ENCODE measurements around the gene TTC17. TPM values are rescaled to one million over a fixed set of nuclear protein-coding genes. Genes with fewer than 3 reads are reported as not detected.

Gene TTC17
- total RNA-seq, 1 experiment from 2014 or later: 92.7 TPM

DNA sequence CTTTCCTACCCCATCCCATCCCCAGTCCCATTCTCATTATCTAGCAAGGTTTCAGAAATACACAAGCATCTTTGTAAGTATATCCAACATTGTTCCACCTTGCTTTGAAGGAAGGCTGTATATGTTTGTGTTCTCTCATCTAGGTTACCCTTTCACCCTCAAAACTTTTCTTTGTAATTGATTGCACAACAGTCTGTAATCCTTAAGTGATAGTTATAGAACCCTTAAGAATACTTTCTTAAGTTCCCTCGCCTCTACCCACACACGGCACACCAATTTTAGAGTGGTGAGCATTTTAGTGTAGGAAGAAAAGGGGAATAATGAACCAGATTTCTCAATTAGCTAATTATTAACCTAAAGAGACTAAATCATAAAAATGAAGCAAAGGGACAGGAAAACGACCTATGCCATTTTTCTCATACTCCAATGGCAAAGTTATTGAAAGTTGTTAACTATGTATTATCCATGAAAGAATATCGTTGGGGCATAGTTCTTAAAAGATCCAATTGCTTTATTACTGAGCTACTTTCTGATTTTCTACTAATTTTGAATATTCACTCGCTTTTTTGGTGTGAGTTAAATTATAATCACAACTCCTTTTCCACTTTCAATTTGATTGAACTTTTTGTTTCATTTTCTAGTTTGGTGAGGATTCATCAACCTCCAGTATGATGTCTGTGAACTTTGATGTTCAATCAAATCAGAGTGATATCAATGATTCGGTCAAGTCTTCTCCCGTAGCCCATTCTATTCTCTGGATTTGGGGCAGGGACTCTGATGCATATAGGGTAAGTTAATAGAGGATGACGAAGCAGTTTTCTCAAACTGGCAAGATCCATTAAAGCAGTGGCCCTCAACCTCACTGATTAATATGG lies 44.9 kb downstream of the TTC17 start:
- no peak for DNase-seq (ENCODE audit: unreplicated experiment)
- CTCF ChIA-PET: interaction anchor here (1.3 kb wide), 1 partner anchor 10 kb away, joined by 4 read pairs; no protein-coding TSS in a partner anchor
- Mint-ChIP-seq H3K9me3 (ENCODE audit: unreplicated experiment) (no peaks in the 10 kb centered on the region), H3K4me3 (ENCODE audit: unreplicated experiment) (no peak overlapping the region), H3K27me3 (ENCODE audit: insufficient read depth, unreplicated experiment) (no peaks in the 10 kb centered on the region), H3K4me1 (ENCODE audit: insufficient read depth, unreplicated experiment) (no peaks in the 10 kb centered on the region), H3K27ac (ENCODE audit: low read depth, unreplicated experiment) (no peak overlapping the region), H3K36me3 (ENCODE audit: insufficient read depth, unreplicated experiment) (peaks cover 85% of the 10 kb centered on the region)
- no peak for TF ChIP-seq CTCF (IDR thresholded peaks at IDR 0.05; ENCODE audit: unreplicated experiment)
- BruUV-seq (replicated peaks): no TSS peak
- POLR2A ChIA-PET: interaction anchor here (1.2 to 1.7 kb wide), 3 partner anchors 11 to 14 kb away, joined by 3 to 4 read pairs (median 4); no protein-coding TSS in a partner anchor
- intact Hi-C loops (cut with micrococcal nuclease): no loop called here

- BruUV-seq (replicated peaks): no TSS peak
- intact Hi-C loops (cut with micrococcal nuclease): no loop called here
These were observed 45.7 kb downstream of the TTC17 start for GRCh38 chr11:43404406-43404805.

GRCh38 chr11:43404836-43405479 lies 46.2 kb downstream of the TTC17 start:
- H3K27me3 Mint-ChIP-seq (ENCODE audit: insufficient read depth, unreplicated experiment): no peaks in the 10 kb centered on the region
- intact Hi-C loops (cut with micrococcal nuclease): no loop called here
- H3K4me3 Mint-ChIP-seq (ENCODE audit: unreplicated experiment): no peak overlapping the region

More at GRCh38 chr11:43404406-43404805, 45.7 kb downstream of the TTC17 start:
- POLR2A ChIA-PET: interaction anchor here (0.7 to 1.7 kb wide), 5 partner anchors 11 to 93 kb away, joined by 3 to 4 read pairs (median 4); partner anchors contain the start of gene API5
- Mint-ChIP-seq H3K4me3 (ENCODE audit: unreplicated experiment) (no peak overlapping the region), H3K9me3 (ENCODE audit: unreplicated experiment) (no peaks in the 10 kb centered on the region), H3K27ac (ENCODE audit: low read depth, unreplicated experiment) (no peak overlapping the region), H3K4me1 (ENCODE audit: insufficient read depth, unreplicated experiment) (no peaks in the 10 kb centered on the region), H3K36me3 (ENCODE audit: insufficient read depth, unreplicated experiment) (peaks cover 83% of the 10 kb centered on the region), H3K27me3 (ENCODE audit: insufficient read depth, unreplicated experiment) (no peaks in the 10 kb centered on the region)
- CTCF ChIA-PET: interaction anchor here (1.3 kb wide), 1 partner anchor 10 kb away, joined by 4 read pairs; no protein-coding TSS in a partner anchor
- no peak for TF ChIP-seq CTCF (IDR thresholded peaks at IDR 0.05; ENCODE audit: unreplicated experiment)
- DNase-seq (ENCODE audit: unreplicated experiment): no peak

More at GRCh38 chr11:43404836-43405479, 46.2 kb downstream of the TTC17 start:
- no peak for TF ChIP-seq CTCF (IDR thresholded peaks at IDR 0.05; ENCODE audit: unreplicated experiment)
- Mint-ChIP-seq H3K4me1 (ENCODE audit: insufficient read depth, unreplicated experiment) (no peaks in the 10 kb centered on the region), H3K36me3 (ENCODE audit: insufficient read depth, unreplicated experiment) (peaks cover 82% of the 10 kb centered on the region), H3K27ac (ENCODE audit: low read depth, unreplicated experiment) (no peak overlapping the region), H3K9me3 (ENCODE audit: unreplicated experiment) (no peaks in the 10 kb centered on the region)
- no peak for DNase-seq (ENCODE audit: unreplicated experiment)
- ChIA-PET POLR2A (interaction anchor here (0.7 to 1.7 kb wide), 5 partner anchors 10 to 93 kb away, joined by 3 to 4 read pairs (median 4); partner anchors contain the start of gene API5), CTCF (interaction anchor here (1.3 kb wide), 1 partner anchor 9 kb away, joined by 4 read pairs; no protein-coding TSS in a partner anchor)
- BruUV-seq (replicated peaks): no TSS peak

Measured in MCF 10A (cell line).